ENCODE data around the gene ACSL3. TPM values are rescaled to one million over a fixed set of nuclear protein-coding genes. Genes with fewer than 3 reads are reported as not detected.

Gene ACSL3
- total RNA-seq, 4 donors from 2014 or later, result 46.5 to 71.6 (median 52.1) TPM

DNA sequence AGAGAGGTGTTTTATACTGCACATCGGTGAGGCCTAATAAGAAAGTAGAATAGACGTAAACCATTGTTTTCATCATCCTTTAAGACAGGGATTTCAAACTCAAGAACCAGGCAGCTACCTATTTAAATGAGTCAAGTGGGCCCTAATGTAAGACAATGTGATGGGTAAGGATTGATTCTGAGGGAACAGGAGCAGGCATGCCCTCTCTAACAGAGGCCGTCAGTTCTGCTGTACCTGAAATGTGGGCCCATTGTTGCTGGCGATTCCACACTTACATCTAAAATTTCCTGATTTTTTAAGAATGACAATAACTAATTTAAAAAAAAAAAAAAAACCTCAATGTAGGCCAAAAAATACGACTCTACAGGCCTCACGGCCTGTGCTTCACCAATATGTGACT lies 67.5 kb downstream of the ACSL3 start:
- WGBS, 2 donors (ENCODE audit: low coverage in 1 of 2), result 92 to 96% methylated on average over 6 of the region's 6 CpGs

GRCh38 chr2:222930862-222931261 lies 70.0 kb downstream of the ACSL3 start:
- H3K4me1 ChIP-seq, result no peaks in the 10 kb centered on the region
- no peaks in the 10 kb centered on the region for H3K9me3 ChIP-seq
- H3K36me3 ChIP-seq, result peaks cover 3 to 70% of the 10 kb centered on the region in 2 donors
- ATAC-seq, result no peak
- TF ChIP-seq POLR2AphosphoS5 (IDR thresholded peaks at IDR 0.05) (no peak), EP300 (IDR thresholded peaks at IDR 0.05) (no peak), CTCF (IDR thresholded peaks at IDR 0.05) (no peak), POLR2A (IDR thresholded peaks at IDR 0.05) (no peak)
- H3K27ac ChIP-seq, result no peak overlapping the region
- H3K4me3 ChIP-seq, result no peak overlapping the region
- WGBS, 2 donors (ENCODE audit: low coverage in 1 of 2), result 80 to 90% methylated on average over 2 of the region's 2 CpGs
- no peaks in the 10 kb centered on the region for H3K27me3 ChIP-seq

More for the DNA sequence above, 67.5 kb downstream of the ACSL3 start:
- Histone ChIP-seq H3K9me3 (no peaks in the 10 kb centered on the region), H3K27me3 (no peaks in the 10 kb centered on the region), H3K4me3 (no peak overlapping the region), H3K4me1 (no peaks in the 10 kb centered on the region), H3K36me3 (peaks cover 0 to 61% of the 10 kb centered on the region in 2 donors), H3K27ac (no peak overlapping the region)
- TF ChIP-seq POLR2A (IDR thresholded peaks at IDR 0.05), result no peak
- TF ChIP-seq CTCF (IDR thresholded peaks at IDR 0.05), result no peak
- no peak for TF ChIP-seq EP300 (IDR thresholded peaks at IDR 0.05)
- TF ChIP-seq POLR2AphosphoS5 (IDR thresholded peaks at IDR 0.05), result no peak
- no peak for ATAC-seq

DNA sequence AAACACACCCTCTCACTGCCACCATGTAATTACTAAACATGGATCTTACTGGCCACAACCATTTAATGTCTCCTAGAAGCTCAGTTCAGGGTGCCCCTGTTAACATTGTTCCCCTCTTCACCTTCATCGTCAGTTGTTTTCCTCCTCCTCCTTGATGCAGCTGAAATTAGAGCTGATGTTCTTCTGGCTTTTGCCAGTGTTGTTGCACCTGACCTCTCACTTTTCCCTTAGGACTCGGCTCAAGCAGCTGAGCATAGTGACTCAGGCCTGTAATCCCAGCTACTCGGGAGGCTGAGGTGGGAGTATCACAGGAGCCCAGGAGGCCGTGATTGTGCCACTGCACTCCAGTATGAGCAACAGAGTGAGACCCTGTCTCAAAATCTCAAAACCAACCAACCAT lies 70.8 kb downstream of the ACSL3 start:
- peaks cover 3 to 78% of the 10 kb centered on the region in 2 donors for H3K36me3 ChIP-seq
- WGBS, 2 donors (ENCODE audit: low coverage in 1 of 2), result 100% methylated on average over 2 to 3 of the region's 4 CpGs

GRCh38 chr2:222933458-222933857 lies 72.6 kb downstream of the ACSL3 start:
- no peaks in the 10 kb centered on the region for H3K27me3 ChIP-seq
- 77 to 87% methylated on average over 2 to 3 of the region's 3 CpGs for WGBS, 2 donors (ENCODE audit: low coverage in 1 of 2)
- peaks cover 0 to 19% (median 0%) of the 10 kb centered on the region in 3 donors for H3K9me3 ChIP-seq
- TF ChIP-seq EP300 (IDR thresholded peaks at IDR 0.05) (no peak), POLR2AphosphoS5 (IDR thresholded peaks at IDR 0.05) (no peak), CTCF (IDR thresholded peaks at IDR 0.05) (no peak), POLR2A (IDR thresholded peaks at IDR 0.05) (no peak)
- no peaks in the 10 kb centered on the region for H3K4me1 ChIP-seq
- no peak overlapping the region for H3K27ac ChIP-seq
- ATAC-seq, result no peak
- no peak overlapping the region for H3K4me3 ChIP-seq
- peaks cover 3 to 79% of the 10 kb centered on the region in 2 donors for H3K36me3 ChIP-seq

More for the DNA sequence above, 70.8 kb downstream of the ACSL3 start:
- ATAC-seq, result no peak
- no peak overlapping the region for H3K27ac ChIP-seq
- H3K9me3 ChIP-seq, result peaks cover 0 to 1% (median 0%) of the 10 kb centered on the region in 3 donors
- H3K4me3 ChIP-seq, result no peak overlapping the region
- TF ChIP-seq POLR2A (IDR thresholded peaks at IDR 0.05) (no peak), POLR2AphosphoS5 (IDR thresholded peaks at IDR 0.05) (no peak), CTCF (IDR thresholded peaks at IDR 0.05) (no peak), EP300 (IDR thresholded peaks at IDR 0.05) (no peak)
- no peaks in the 10 kb centered on the region for H3K27me3 ChIP-seq
- no peaks in the 10 kb centered on the region for H3K4me1 ChIP-seq

GRCh38 chr2:222935688-222936298 lies 75.0 kb downstream of the ACSL3 start:
- H3K27me3 ChIP-seq, result no peaks in the 10 kb centered on the region
- peaks cover 3 to 88% of the 10 kb centered on the region in 2 donors for H3K36me3 ChIP-seq
- 80 to 88% methylated on average over 4 of the region's 4 CpGs for WGBS, 2 donors (ENCODE audit: low coverage in 1 of 2)
- no peak overlapping the region for H3K4me3 ChIP-seq
- no peaks in the 10 kb centered on the region for H3K4me1 ChIP-seq
- no peak overlapping the region for H3K27ac ChIP-seq
- no peak for ATAC-seq
- peaks cover 0 to 30% (median 0%) of the 10 kb centered on the region in 3 donors for H3K9me3 ChIP-seq
- TF ChIP-seq POLR2AphosphoS5 (IDR thresholded peaks at IDR 0.05), result no peak
- TF ChIP-seq POLR2A (IDR thresholded peaks at IDR 0.05), result no peak
- no peak for TF ChIP-seq CTCF (IDR thresholded peaks at IDR 0.05)
- no peak for TF ChIP-seq EP300 (IDR thresholded peaks at IDR 0.05)
